ENCODE results near the gene IKZF2. TPM values are rescaled to one million over a fixed set of nuclear protein-coding genes. Genes with fewer than 3 reads are reported as not detected.

The IKZF2 gene
- total RNA-seq, 1 donor from 2014 or later = 18.9 TPM

DNA sequence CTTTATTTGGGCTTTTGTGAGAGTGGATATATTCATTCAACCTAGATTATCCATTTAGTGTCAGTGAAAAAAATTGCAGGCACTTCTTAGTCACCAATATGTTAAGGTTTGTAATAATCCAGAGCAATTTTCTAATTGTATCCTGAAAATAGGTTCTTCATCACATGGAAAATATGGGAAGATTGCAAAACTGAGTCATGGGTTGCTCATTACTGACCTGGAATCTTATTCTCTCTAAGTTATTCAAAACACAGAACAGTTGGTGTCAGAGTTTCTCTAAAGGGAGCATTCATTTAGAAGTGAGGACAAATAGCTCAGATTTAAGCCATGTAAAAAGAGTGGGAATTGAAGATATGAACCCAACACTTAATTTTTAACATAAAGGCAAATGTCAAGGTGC lies 181.3 kb downstream of the IKZF2 start:
- Mint-ChIP-seq H3K27me3 (ENCODE audit: unreplicated experiment) (no peaks in the 10 kb centered on the region), H3K36me3 (ENCODE audit: unreplicated experiment) (peaks cover 5% of the 10 kb centered on the region), H3K4me1 (ENCODE audit: unreplicated experiment) (peaks cover 30% of the 10 kb centered on the region), H3K9me3 (ENCODE audit: unreplicated experiment) (no peaks in the 10 kb centered on the region), H3K27ac (ENCODE audit: unreplicated experiment) (peak overlapping the region; percentile 55), H3K4me3 (ENCODE audit: unreplicated experiment) (no peak overlapping the region)
- no peak for DNase-seq (ENCODE audit: extremely low spot score, unreplicated experiment)
- TF ChIP-seq, protein P1, sequence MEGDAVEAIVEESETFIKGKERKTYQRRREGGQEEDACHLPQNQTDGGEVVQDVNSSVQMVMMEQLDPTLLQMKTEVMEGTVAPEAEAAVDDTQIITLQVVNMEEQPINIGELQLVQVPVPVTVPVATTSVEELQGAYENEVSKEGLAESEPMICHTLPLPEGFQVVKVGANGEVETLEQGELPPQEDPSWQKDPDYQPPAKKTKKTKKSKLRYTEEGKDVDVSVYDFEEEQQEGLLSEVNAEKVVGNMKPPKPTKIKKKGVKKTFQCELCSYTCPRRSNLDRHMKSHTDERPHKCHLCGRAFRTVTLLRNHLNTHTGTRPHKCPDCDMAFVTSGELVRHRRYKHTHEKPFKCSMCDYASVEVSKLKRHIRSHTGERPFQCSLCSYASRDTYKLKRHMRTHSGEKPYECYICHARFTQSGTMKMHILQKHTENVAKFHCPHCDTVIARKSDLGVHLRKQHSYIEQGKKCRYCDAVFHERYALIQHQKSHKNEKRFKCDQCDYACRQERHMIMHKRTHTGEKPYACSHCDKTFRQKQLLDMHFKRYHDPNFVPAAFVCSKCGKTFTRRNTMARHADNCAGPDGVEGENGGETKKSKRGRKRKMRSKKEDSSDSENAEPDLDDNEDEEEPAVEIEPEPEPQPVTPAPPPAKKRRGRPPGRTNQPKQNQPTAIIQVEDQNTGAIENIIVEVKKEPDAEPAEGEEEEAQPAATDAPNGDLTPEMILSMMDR (IDR thresholded peaks at IDR 0.05) = no peak

DNA sequence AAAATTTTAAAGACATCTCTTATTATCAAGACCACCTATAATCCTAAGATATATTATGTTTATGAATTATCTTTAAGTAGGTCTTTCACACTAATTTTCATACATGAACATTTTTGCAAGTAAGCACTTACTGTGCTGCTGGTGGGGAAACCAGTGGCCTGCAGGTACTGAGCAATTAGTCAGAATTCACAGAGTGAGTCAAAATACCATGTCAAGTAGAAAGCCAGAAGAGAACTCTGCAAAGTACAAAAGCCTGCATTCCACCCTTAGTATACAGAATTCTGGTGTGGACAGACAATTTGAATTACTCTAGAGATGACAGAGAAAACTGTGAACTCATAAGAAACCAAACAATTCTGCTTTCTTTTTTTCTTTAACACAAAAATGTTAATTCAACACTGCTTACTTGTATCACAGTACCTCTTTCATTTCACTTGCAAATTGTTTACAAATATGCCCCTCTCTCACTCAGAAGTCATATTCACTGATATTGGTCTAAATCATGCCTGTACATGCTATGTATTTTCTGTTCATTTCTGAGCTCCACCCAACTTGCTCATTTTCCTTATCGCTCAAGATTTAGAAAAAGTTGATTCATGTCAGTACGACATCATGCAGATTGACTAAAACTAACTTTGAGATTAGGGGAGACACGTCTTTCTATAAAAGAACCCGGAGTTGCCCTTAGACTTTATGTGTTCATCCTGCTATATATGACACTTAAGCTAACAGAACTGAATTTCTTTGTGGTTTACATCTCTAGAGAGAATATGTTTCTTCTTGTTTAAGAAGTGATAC lies 182.9 kb downstream of the IKZF2 start:
- TF ChIP-seq, protein P1 (IDR thresholded peaks at IDR 0.05) = no peak
- H3K4me3 Mint-ChIP-seq (ENCODE audit: unreplicated experiment) = no peak overlapping the region
- H3K27me3 Mint-ChIP-seq (ENCODE audit: unreplicated experiment) = no peaks in the 10 kb centered on the region
- no peak for DNase-seq (ENCODE audit: extremely low spot score, unreplicated experiment)
- no peaks in the 10 kb centered on the region for H3K9me3 Mint-ChIP-seq (ENCODE audit: unreplicated experiment)
- no peak overlapping the region for H3K27ac Mint-ChIP-seq (ENCODE audit: unreplicated experiment)
- H3K4me1 Mint-ChIP-seq (ENCODE audit: unreplicated experiment) = peaks cover 26% of the 10 kb centered on the region
- peaks cover 10% of the 10 kb centered on the region for H3K36me3 Mint-ChIP-seq (ENCODE audit: unreplicated experiment)

DNA sequence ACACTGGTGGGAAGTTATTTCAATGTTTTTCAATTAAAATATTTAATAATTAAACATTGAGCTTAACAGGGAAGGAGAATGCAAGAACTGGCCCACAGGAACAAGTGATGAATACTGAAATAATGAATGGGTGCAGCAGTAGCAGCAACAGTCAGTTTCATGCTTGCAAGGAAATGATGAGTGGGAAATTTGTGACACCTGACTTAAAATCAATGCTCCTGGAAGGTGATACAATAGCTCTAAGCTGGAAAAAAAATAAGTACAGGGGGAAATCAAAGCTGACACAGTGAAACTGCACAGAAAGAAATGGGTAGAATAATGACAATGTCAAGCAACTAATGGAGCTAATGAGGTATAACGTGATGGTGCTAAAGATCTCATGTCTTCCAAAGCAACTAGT lies 184.5 kb downstream of the IKZF2 start:
- TF ChIP-seq, protein P1 (IDR thresholded peaks at IDR 0.05) = no peak
- DNase-seq (ENCODE audit: extremely low spot score, unreplicated experiment) = no peak
- no peaks in the 10 kb centered on the region for H3K9me3 Mint-ChIP-seq (ENCODE audit: unreplicated experiment)
- peaks cover 18% of the 10 kb centered on the region for H3K4me1 Mint-ChIP-seq (ENCODE audit: unreplicated experiment)
- no peak overlapping the region for H3K27ac Mint-ChIP-seq (ENCODE audit: unreplicated experiment)
- H3K36me3 Mint-ChIP-seq (ENCODE audit: unreplicated experiment) = peaks cover 13% of the 10 kb centered on the region
- H3K4me3 Mint-ChIP-seq (ENCODE audit: unreplicated experiment) = no peak overlapping the region
- no peaks in the 10 kb centered on the region for H3K27me3 Mint-ChIP-seq (ENCODE audit: unreplicated experiment)

DNA sequence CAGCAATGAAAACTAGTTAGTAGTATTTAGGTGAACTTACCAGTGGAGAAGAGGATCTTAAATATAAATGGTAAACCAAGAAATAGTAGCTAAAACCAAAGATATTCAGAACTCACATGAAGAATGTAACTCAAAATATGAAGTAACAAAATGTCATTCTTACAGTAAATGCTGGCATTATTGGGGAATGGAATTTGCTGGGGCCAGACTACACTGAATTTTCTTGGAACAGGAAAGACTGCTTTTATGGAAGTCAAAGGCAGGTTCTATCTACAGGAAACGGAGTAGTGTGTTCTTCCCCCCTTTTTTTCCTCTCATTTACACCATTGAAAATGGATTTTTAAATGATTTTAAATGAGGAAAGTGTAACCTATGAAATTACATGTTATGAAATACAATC lies 188.7 kb downstream of the IKZF2 start:
- TF ChIP-seq, protein P1 (IDR thresholded peaks at IDR 0.05) = no peak
- Mint-ChIP-seq H3K27ac (ENCODE audit: unreplicated experiment) (no peak overlapping the region), H3K27me3 (ENCODE audit: unreplicated experiment) (no peaks in the 10 kb centered on the region), H3K4me3 (ENCODE audit: unreplicated experiment) (no peak overlapping the region), H3K9me3 (ENCODE audit: unreplicated experiment) (peaks cover 3% of the 10 kb centered on the region), H3K36me3 (ENCODE audit: unreplicated experiment) (peaks cover 16% of the 10 kb centered on the region), H3K4me1 (ENCODE audit: unreplicated experiment) (peaks cover 11% of the 10 kb centered on the region)
- no peak for DNase-seq (ENCODE audit: extremely low spot score, unreplicated experiment)

DNA sequence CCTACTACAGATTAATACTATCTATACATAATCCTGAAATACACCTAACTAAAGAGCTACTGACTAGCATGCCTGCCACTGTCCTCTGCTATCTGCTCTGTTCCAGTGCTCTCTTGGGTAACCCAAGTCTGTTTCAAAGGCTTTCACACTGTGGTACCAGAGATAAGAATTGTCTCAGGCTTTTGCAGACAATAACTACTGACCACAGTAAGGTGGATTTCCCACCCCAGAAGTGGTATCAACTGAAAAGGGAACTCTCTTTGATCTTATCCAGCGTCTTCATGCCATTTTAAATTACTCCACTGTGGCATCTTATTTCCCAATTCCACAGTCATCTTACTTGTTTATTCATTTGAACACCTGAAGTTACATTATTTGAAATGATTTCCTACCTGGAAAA lies 190.2 kb downstream of the IKZF2 start:
- DNase-seq (ENCODE audit: extremely low spot score, unreplicated experiment) = no peak
- H3K9me3 Mint-ChIP-seq (ENCODE audit: unreplicated experiment) = peaks cover 3% of the 10 kb centered on the region
- peaks cover 25% of the 10 kb centered on the region for H3K4me1 Mint-ChIP-seq (ENCODE audit: unreplicated experiment)
- no peak overlapping the region for H3K27ac Mint-ChIP-seq (ENCODE audit: unreplicated experiment)
- H3K4me3 Mint-ChIP-seq (ENCODE audit: unreplicated experiment) = no peak overlapping the region
- TF ChIP-seq, protein P1 (IDR thresholded peaks at IDR 0.05) = no peak
- H3K27me3 Mint-ChIP-seq (ENCODE audit: unreplicated experiment) = no peaks in the 10 kb centered on the region
- H3K36me3 Mint-ChIP-seq (ENCODE audit: unreplicated experiment) = peaks cover 15% of the 10 kb centered on the region

All from osteocyte (in vitro differentiated cells).